Measurements from ENCODE around the gene ARHGEF28.

GRCh38 chr5:73625944-73626811 lies at the start of gene ARHGEF28:
- TF ChIP-seq, protein P1, sequence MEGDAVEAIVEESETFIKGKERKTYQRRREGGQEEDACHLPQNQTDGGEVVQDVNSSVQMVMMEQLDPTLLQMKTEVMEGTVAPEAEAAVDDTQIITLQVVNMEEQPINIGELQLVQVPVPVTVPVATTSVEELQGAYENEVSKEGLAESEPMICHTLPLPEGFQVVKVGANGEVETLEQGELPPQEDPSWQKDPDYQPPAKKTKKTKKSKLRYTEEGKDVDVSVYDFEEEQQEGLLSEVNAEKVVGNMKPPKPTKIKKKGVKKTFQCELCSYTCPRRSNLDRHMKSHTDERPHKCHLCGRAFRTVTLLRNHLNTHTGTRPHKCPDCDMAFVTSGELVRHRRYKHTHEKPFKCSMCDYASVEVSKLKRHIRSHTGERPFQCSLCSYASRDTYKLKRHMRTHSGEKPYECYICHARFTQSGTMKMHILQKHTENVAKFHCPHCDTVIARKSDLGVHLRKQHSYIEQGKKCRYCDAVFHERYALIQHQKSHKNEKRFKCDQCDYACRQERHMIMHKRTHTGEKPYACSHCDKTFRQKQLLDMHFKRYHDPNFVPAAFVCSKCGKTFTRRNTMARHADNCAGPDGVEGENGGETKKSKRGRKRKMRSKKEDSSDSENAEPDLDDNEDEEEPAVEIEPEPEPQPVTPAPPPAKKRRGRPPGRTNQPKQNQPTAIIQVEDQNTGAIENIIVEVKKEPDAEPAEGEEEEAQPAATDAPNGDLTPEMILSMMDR (IDR thresholded peaks at IDR 0.05; ENCODE audit: low read depth, low read length) = no peak
- TF ChIP-seq POLR2A (IDR thresholded peaks at IDR 0.05; ENCODE audit: extremely low read depth, insufficient read length) (peak; percentile 30), MAX (IDR thresholded peaks at IDR 0.05; ENCODE audit: low read depth, low read length) (no peak)

Measured in NB4 (cell line).